ENCODE measurements around the gene ARHGAP45. TPM values are rescaled to one million over a fixed set of nuclear protein-coding genes. Genes with fewer than 3 reads are reported as not detected.
A peak's percentile ranks its signal among the peaks of the same experiment; 100 is the strongest.

Gene ARHGAP45
- total and polyA plus RNA-seq, 8 donors, result 12.2 to 211 (median 15.8) TPM

GRCh38 chr19:1079566-1080111 lies 12.7 kb downstream of the ARHGAP45 start:
- Histone ChIP-seq H3K4me1 (peaks cover 12 to 59% (median 51%) of the 10 kb centered on the region in 4 donors), H3K27me3 (peaks cover 0 to 16% (median 0%) of the 10 kb centered on the region in 3 donors), H3K9me3 (no peaks in the 10 kb centered on the region), H3K27ac (no peak overlapping the region), H3K36me3 (peaks cover 0 to 50% (median 20%) of the 10 kb centered on the region in 4 donors), H3K4me3 (no peak overlapping the region)
- intact Hi-C loops (cut with DNase I; ENCODE audit: low total_unique reads), result no loop called here
- DNase-seq, result no peak
- TF ChIP-seq CTCF (IDR thresholded peaks at IDR 0.05) (no peak), POLR2AphosphoS5 (IDR thresholded peaks at IDR 0.05) (no peak), POLR2A (IDR thresholded peaks at IDR 0.05) (no peak)
- 87 to 92% (median 92%) methylated on average over 42 to 45 of the region's 45 CpGs for WGBS, 5 donors

GRCh38 chr19:1080360-1081161 lies 13.6 kb downstream of the ARHGAP45 start:
- DNase-seq, result no peak
- peaks cover 0 to 53% (median 24%) of the 10 kb centered on the region in 4 donors for H3K36me3 ChIP-seq
- 93 to 96% (median 95%) methylated on average over 38 to 50 of the region's 50 CpGs for WGBS, 5 donors
- peaks cover 0 to 16% (median 0%) of the 10 kb centered on the region in 3 donors for H3K27me3 ChIP-seq
- no peak overlapping the region for H3K4me3 ChIP-seq
- no peak overlapping the region for H3K27ac ChIP-seq
- H3K4me1 ChIP-seq, result peaks cover 8 to 50% (median 42%) of the 10 kb centered on the region in 4 donors
- TF ChIP-seq EP300 (IDR thresholded peaks at IDR 0.05) (no peak), POLR2A (IDR thresholded peaks at IDR 0.05) (no peak), POLR2AphosphoS5 (IDR thresholded peaks at IDR 0.05) (no peak), CTCF (IDR thresholded peaks at IDR 0.05) (no peak)
- intact Hi-C loops (cut with DNase I; ENCODE audit: low total_unique reads), result no loop called here
- H3K9me3 ChIP-seq, result no peaks in the 10 kb centered on the region

GRCh38 chr19:1081301-1082164 lies 14.6 kb downstream of the ARHGAP45 start:
- intact Hi-C loops (cut with DNase I; ENCODE audit: low total_unique reads), result no loop called here
- peaks cover 4 to 62% (median 34%) of the 10 kb centered on the region in 4 donors for H3K36me3 ChIP-seq
- H3K4me3 ChIP-seq, result peak overlapping the region in 3 of 4 donors; percentile 24 to 43 (median 25)
- peak overlapping the region; percentile 56 to 78 (median 69) for H3K27ac ChIP-seq
- peaks cover 8 to 48% (median 37%) of the 10 kb centered on the region in 4 donors for H3K4me1 ChIP-seq
- H3K9me3 ChIP-seq, result no peaks in the 10 kb centered on the region
- TF ChIP-seq POLR2AphosphoS5 (IDR thresholded peaks at IDR 0.05) (no peak), EP300 (IDR thresholded peaks at IDR 0.05) (no peak), POLR2A (IDR thresholded peaks at IDR 0.05) (no peak), CTCF (IDR thresholded peaks at IDR 0.05) (no peak)
- DNase-seq, result peak in 1 of 2 donors; percentile 60
- peaks cover 0 to 16% (median 0%) of the 10 kb centered on the region in 3 donors for H3K27me3 ChIP-seq
- 42 to 70% (median 59%) methylated on average over 52 to 58 of the region's 58 CpGs for WGBS, 5 donors
